IPS-11a (cell line): Measurements from ENCODE around the gene MED25.

Source experiments
- H3K4me3 ChIP-seq: one replicate; pipeline ENCODE4 v1.5.1; 2013; ENCODE audit warnings: low read depth, low read length, control low read depth

MED25 gene

GRCh38 chr19:49856574-49857021 lies 38.5 kb downstream of the MED25 start:
- H3K4me3 ChIP-seq: no peak overlapping the region

- no peak overlapping the region for H3K4me3 ChIP-seq
Observed at GRCh38 chr19:49857061-49857837, 39.2 kb downstream of the MED25 start.

- H3K4me3 ChIP-seq: no peak overlapping the region
Observed at GRCh38 chr19:49857838-49858087, 39.7 kb downstream of the MED25 start.

GRCh38 chr19:49858088-49858985 lies 40.2 kb downstream of the MED25 start:
- H3K4me3 ChIP-seq: no peak overlapping the region

GRCh38 chr19:49859682-49860335 lies 41.7 kb downstream of the MED25 start:
- no peak overlapping the region for H3K4me3 ChIP-seq

- no peak overlapping the region for H3K4me3 ChIP-seq
Observed at GRCh38 chr19:49860336-49861102, 42.4 kb downstream of the MED25 start.

GRCh38 chr19:49861107-49861506 lies 43.0 kb downstream of the MED25 start:
- no peak overlapping the region for H3K4me3 ChIP-seq

GRCh38 chr19:49861541-49862378 lies 43.7 kb downstream of the MED25 start:
- H3K4me3 ChIP-seq: no peak overlapping the region

GRCh38 chr19:49862391-49863253 lies 44.5 kb downstream of the MED25 start:
- no peak overlapping the region for H3K4me3 ChIP-seq

- no peak overlapping the region for H3K4me3 ChIP-seq
Observed at GRCh38 chr19:49863254-49863934, 45.3 kb downstream of the MED25 start.

- H3K4me3 ChIP-seq: no peak overlapping the region
Observed at GRCh38 chr19:49863935-49864320, 45.8 kb downstream of the MED25 start.

GRCh38 chr19:49864890-49865289 lies 46.8 kb downstream of the MED25 start:
- H3K4me3 ChIP-seq: no peak overlapping the region

GRCh38 chr19:49866933-49867782 lies 49.1 kb downstream of the MED25 start, which contains the start of gene PNKP:
PNKP (minus strand) TSS chr19:49867576; CDS start chr19:49867204, 372 bp downstream.
- H3K4me3 ChIP-seq: peak within 1 kb of the TSS; percentile 94

GRCh38 chr19:49869009-49869483 lies 51.0 kb downstream of the MED25 start:
- no peak overlapping the region for H3K4me3 ChIP-seq

- peak overlapping the region; percentile 54 for H3K4me3 ChIP-seq
Observed at GRCh38 chr19:49869484-49870308, 51.6 kb downstream of the MED25 start.

- H3K4me3 ChIP-seq: peak overlapping the region; percentile 54
Observed at GRCh38 chr19:49870309-49870901, 52.3 kb downstream of the MED25 start.
